Measurements from ENCODE around the gene NRGN.

Gene NRGN

GRCh38 chr11:124742555-124742954 lies 2.8 kb downstream of the NRGN start:
- no peak for DNase-seq

- no peak for DNase-seq
Measured at GRCh38 chr11:124743050-124743449, 3.3 kb downstream of the NRGN start.

- no peak for DNase-seq
Measured at GRCh38 chr11:124745270-124745834, 5.6 kb downstream of the NRGN start.

- DNase-seq = no peak
Measured at GRCh38 chr11:124745835-124746620, 6.3 kb downstream of the NRGN start.

GRCh38 chr11:124746621-124747243 lies 7.0 kb downstream of the NRGN start:
- DNase-seq = peak; percentile 81

- no peak for DNase-seq
Measured at GRCh38 chr11:124747406-124748099, 7.8 kb downstream of the NRGN start.

GRCh38 chr11:124748100-124748418 lies 8.3 kb downstream of the NRGN start:
- DNase-seq = no peak

GRCh38 chr11:124748481-124749343 lies 9.0 kb downstream of the NRGN start:
- no peak for DNase-seq

- no peak for DNase-seq
Measured at GRCh38 chr11:124749912-124750311, 10.2 kb downstream of the NRGN start.

- no peak for DNase-seq
Measured at GRCh38 chr11:124751391-124751740, 11.6 kb downstream of the NRGN start.

- DNase-seq = no peak
Measured at GRCh38 chr11:124751741-124752470, 12.2 kb downstream of the NRGN start, which contains the start of gene VSIG2. Gene VSIG2 (minus strand): TSS chr11:124752255. CDS start chr11:124752137, 118 bp downstream.

GRCh38 chr11:124752471-124753102 lies 12.8 kb downstream of the NRGN start:
- DNase-seq = no peak

GRCh38 chr11:124753205-124753604 lies 13.5 kb downstream of the NRGN start:
- no peak for DNase-seq

GRCh38 chr11:124753624-124754023 lies 13.9 kb downstream of the NRGN start:
- DNase-seq = no peak

- no peak for DNase-seq
Measured at GRCh38 chr11:124754309-124754708, 14.6 kb downstream of the NRGN start.

- DNase-seq = no peak
Measured at GRCh38 chr11:124754710-124755109, 15.0 kb downstream of the NRGN start.

- DNase-seq = no peak
Measured at GRCh38 chr11:124756033-124756752, 16.5 kb downstream of the NRGN start.

GRCh38 chr11:124756753-124757227 lies 17.0 kb downstream of the NRGN start:
- no peak for DNase-seq

GRCh38 chr11:124757320-124757719 lies 17.6 kb downstream of the NRGN start:
- DNase-seq = no peak

Data from CD4-positive, alpha-beta T cell treated with Interleukin-15 for 1 hour (primary cell).